Fibroblast of skin of left quadriceps (primary cell): ENCODE data around the gene PTDSS2.
"Not testable (repeated sequence)": the region's sequence is repeated elsewhere in the genome, so short reads cannot be mapped to it uniquely, and the experiment has no call there.

Experiments
- DNase-seq, 2 experiments: peaks; one replicate each; pipeline ENCODE4 v3.0.0-alpha.2; 2013; ENCODE audit warnings: low read depth in 2 of 2

PTDSS2 gene

GRCh38 chr11:504994-505344 lies 54.9 kb downstream of the PTDSS2 start:
- DNase-seq, result no peak

GRCh38 chr11:506238-506994 lies 56.3 kb downstream of the PTDSS2 start:
- peak; percentile 92 to 93 for DNase-seq

DNA sequence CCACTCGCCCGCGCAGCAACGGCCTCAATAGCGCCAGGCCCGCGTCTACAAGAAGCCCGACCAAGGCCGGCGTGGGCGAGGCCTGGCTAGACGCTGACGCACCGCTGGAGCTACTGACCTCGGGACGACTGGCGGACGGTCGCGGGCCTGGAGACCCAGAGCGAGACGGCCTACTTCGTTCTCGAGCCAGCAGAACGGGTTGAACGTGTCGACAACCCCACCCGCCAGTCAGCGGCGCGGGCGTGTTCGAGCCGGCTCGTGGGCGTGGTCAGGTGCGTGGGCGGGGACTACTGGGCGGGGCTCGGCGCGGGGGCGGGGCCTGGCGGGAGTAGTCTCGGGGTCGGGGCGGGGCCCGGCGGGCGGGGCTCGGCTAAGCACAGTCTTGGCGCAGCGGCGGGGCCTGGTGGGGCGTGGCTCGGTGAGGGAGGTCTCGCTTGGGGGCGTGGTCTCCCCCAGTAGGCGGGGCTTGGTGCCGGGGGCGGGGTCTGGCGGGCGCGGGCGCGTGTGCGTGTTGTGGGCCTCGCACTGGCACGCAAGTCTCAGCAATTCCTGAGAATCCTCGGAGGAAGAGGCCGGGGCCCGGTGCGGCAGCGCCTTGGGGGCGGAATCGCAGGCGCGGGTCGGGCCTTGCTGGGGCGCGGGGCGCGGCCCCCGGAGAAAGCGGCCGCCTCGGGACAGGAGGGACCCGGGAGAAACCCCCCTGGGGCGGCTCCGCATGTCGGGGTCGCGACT lies 57.1 kb downstream of the PTDSS2 start, which contains the start of gene RNH1:
TSS of gene RNH1 (minus strand) at position 248 of the 732 bp plus-strand sequence. CDS start 5,080 bp downstream, outside the sequence.
- peak; percentile 90 to 91 for DNase-seq

DNA sequence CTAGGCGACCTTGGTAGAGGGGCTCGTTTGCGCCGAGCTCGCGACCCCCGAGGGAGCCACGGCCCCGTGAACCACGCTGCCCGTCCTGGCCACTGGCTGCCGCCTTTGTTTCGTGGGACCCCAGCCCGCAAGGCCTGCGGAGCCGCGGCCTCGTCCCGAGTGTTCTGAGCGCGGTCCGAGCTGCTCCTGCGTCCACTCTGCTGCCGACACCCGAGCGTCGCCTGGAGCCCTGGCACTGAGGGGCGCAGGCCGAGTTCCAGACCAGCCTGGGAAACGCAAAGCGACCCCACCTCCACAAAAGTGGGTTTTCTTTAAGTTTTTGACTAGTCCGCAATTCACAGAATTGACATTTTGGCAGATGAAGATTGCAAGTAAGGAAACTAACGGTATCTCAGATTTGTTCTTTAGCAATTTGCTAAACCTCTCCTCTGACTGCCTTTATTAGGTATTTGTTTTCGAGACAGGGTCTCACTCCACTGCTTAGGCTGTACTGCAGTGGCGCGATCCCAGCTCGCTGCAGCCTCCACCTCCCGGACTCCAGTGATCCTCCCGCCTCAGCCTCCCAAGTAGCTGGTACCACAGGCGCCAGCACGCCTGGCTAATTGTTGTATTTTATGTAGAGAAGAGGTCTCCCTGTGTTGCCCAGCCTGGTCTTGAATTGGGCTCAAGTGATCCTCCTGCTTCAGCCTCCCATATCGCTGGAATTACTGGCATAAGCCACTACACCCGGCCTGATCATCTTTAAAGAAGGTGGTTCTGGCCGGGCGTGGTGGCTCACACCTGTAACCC lies 57.8 kb downstream of the PTDSS2 start:
- no peak for DNase-seq

DNA sequence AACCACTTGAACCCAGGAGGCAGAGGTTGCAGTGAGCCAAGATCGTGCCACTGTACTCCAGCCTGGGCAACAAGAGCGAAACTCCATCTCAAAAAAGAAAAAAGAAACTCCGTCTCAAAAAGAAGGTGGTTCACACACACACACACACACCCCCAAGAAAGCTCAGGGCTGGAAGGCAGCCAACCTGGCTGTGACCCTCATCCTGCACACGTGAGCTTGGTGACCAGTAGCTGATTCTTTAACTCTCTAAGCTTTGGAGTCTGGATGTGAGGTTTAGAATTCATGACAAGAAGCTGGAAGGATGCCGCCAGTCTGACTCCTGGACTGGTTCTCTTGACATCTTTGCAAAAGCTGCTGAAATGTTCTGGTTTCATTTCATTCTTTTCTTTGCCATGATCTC lies 58.9 kb downstream of the PTDSS2 start:
- DNase-seq, result no peak

- no peak for DNase-seq
Observed at GRCh38 chr11:512761-513595, 62.9 kb downstream of the PTDSS2 start.

- no peak for DNase-seq
Observed at GRCh38 chr11:514606-515005, 64.5 kb downstream of the PTDSS2 start.

GRCh38 chr11:515131-515530 lies 65.1 kb downstream of the PTDSS2 start:
- no peak for DNase-seq

DNA sequence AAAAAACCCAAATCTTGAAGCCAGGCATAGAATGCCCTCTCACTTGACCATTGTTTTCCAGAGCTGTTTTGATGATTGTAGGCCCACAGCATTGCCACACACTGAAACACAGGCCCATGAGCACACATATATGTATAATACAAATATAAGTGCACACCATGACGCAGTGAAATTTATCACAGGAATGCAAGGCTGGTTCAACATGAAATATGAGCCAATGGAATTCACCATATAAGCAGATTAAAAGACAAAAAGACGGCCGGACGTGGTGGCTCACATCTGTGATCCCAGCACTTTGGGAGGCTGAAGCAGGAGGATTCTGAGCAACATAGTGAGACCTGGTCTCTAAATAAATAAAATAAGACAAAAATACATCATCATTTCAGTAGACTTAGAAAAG lies 66.3 kb downstream of the PTDSS2 start:
- no peak for DNase-seq

DNA sequence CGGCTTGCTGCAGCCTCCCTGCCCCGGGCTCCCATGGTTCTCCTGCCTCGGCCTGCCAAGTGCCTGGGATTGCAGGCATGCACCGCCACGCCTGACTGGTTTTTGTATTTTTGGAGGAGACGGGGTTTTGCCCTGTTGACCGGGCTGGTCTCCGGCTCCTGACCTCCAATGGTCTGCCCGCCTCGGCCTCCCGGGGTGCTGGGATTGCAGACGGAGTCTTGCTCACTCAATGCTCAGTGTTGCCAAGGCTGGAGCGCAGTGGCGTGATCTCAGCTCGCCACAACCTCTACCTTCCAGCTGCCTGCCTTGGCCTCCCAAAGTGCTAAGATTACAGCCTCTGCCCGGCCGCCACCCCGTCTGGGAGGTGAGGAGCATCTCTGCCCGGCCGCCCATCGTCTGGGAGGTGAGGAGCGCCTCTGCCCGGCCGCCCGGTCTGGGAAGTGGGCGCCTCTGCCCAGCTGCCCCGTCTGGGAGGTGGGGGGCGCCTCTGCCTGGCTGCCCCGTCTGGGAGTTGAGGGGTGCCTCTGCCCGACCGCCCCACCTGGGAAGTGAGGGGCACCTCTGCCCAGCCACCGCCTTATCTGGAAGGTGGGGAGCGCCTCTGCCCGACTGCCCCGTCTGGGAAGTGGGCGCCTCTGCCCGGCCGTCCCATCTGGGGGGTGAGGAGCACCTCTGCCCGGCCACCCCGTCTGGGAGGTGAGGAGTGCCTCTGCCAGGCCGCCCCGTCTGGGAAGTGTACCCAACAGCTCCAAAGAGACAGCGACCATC lies 67.0 kb downstream of the PTDSS2 start:
- not testable (repeated sequence) for DNase-seq

DNA sequence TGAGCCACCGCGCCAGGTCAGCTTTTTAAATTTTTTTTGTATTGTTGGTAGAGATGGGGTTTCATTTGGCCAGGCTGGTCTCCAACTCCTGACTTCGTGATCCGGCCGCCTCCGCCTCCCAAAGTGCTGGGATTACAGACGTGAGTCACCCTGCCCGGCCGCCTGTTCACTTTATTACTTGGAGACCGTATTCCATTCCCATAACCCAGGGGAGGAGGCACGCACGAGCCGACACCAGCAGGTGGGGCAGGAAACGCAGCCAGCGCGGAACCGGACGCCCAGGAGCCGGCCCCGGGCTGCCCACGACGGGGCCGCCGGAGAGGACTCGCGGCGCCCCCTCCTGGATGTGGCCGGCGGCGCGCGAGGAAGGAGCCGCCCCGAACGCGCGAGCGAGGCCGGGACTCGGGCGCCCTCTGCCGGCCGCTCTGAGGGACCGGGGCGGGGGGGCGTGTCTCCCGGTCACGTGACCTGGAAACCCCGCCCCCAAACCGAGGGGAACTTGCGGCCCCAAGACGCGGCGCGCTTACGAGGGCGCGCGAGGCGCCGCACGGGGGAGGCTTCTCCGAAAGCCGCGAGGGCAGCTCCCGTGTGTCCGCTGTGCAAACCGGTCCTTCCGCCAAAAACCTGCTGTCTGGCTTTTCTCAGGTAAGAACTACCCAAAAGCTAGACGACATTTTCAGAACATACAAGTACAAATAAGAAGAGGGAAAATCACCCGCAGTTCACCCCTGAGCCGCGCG lies 68.6 kb downstream of the PTDSS2 start:
- DNase-seq, result peak; percentile 78 to 80

DNA sequence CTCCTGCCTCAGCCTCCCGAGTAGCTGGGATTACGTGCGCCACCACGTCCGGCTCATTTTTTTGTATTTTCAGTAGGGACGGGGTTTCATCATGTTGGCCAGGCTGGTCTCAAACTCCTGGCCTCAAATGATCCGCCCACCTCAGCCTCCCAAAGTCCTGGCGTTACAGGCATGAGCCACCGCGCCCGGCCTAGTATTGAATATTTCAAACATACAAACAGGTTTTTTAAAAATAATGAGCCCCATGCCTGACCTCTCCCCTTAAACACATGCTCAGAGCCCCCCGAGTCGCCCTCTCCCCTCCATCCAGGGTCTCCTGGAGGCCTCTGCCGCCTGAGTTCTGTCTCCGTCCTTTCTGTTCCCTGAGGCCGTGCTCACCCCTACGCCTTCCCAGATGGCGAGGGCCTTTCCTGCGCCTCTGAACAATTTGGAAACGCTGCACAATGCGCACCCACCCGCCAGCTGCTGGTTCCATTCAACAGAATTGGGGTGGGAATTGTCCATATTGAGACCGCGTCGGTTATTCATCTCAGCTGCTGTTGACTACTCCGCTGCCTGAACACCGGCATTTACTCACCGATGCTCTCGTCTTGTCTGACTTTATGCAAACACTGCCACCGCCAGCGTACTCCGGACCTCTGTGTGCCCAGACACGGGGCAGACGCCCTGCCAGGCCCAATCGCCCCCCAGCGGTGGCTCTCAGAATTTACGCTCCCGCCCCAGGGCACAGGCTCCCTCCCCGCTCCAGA lies 70.5 kb downstream of the PTDSS2 start:
- no peak for DNase-seq

DNA sequence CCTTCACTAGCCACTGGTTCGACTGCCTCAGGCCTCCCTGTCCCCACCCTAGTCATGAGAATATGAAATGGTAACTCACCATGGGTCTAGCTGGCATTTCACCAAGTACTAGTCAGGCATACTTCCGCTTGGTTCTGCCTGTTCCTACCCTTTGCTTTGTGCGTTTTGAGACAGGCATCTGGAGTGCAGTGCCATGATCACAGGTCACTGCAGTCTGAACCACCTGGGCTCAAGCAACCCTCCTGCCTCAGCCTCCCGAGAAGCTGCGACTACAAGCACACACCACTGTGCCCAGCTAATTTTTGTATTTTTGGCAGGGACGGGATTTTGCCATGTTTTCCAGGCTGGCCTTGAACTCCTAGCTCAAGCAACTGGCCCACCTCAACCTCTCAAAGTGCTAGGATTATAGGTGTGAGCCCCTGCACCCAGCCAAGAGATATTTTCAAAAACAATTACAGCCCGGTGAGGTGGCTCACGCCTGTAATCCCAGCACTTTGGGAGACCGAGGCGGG lies 71.2 kb downstream of the PTDSS2 start:
- DNase-seq, result no peak

DNA sequence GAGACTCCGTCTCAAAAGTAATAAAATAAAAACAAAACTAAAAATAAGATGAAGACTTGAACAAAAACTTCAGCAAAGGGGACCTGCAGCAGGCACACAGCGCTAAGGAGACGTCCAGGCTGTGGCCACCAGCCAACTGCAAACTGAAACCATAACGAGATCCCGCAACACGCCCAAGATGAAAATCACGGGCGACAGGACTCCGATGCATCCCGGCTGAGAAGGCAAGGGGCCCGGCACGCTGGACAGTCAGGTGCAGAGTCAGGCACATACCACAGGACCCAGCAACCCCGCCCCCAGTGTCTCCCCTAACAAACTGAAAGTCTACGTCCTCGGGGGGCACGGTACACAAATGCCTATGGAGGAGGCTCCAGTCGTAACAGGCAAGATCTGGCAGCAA lies 76.1 kb downstream of the PTDSS2 start:
- no peak for DNase-seq

DNA sequence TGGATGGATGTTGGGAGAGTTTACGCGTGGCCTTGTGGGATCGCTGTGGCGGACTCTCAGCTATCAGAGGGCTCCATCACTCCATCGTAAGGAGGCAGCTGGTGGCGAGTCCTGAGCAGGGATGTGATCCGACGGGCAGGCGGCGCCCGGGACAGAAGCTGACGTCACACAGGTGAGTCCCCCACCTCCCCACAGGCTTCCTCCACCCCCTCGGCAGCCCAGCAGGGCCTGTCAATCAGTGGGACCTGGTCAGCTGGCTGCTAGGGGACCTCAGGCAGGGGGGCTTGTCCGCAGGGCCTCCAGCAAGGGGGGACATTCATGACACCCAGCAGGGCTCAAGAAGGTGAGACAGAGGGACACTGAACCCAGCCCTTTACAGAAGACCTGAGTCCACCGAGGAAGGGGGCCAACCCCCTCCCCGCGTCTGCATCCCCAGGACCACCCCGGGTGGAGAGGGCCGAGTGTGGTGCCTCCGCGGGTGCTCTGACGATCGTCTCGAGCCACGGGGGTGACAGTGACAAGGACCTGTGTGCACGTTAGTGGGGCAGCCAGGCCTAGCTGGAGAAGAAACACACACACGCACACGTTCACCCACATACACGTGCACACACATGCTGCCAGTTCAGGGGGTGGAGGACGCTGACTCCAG lies 78.2 kb downstream of the PTDSS2 start:
- DNase-seq, result no peak

GRCh38 chr11:528815-529727 lies 79.0 kb downstream of the PTDSS2 start:
- DNase-seq, result no peak

- DNase-seq, result no peak
Observed at GRCh38 chr11:529728-530411, 79.8 kb downstream of the PTDSS2 start.
